ENCODE results near the gene SH3BGRL.
"Not testable (repeated sequence)": the region's sequence is repeated elsewhere in the genome, so short reads cannot be mapped to it uniquely, and the experiment has no call there.

SH3BGRL gene

DNA sequence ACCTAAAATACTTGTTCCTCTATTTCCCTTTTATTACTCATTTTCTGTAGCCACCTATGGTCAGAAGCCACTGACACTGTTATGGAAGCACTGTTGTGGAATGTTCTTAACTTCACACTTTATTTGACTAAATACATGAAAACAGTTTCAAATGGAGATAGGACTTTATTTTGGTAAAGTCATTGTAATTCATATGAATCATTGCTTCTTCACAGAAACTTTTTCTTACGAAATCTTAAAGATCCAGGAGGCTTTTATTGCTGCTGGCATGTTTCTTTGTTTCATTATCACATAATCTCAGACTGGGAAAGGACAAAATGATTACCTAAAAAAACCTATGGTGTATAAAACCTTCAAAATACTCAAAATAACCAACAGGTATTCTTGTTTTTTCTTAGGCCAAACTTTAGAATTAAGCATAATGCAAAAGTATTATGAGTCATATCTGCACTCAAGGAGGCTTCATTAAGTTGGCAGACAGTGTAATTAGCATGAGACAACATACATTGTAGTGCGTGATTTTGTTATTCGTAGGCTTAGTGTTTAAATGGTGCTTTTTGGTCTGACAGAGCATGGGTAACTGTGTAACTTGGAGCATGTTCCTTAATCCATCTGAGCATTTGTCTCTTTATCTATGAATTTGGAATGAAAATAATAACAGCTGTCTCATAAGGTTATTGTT lies 58.0 kb downstream of the SH3BGRL start:
- peak; percentile 20 for DNase-seq (ENCODE audit: low read depth)

DNA sequence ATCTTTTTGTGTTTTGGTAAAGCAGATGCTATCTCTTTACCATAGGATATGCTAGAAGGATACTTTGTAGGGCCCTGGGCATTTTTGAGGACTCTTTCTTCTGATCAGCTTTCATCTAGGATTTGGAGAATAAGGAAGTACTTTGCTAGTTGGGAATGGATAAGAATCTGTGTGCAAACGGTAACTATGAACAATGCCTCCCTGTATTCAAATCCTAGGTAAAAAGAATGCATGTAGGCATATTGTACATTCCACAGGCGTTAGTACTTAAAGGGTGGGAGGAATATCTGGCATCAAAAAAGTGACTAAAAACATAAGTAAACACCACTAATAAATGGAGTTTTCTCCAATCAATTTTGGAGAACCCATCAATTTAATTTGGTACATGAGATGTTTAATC lies 59.7 kb downstream of the SH3BGRL start:
- peak; percentile 45 for DNase-seq (ENCODE audit: low read depth)

DNA sequence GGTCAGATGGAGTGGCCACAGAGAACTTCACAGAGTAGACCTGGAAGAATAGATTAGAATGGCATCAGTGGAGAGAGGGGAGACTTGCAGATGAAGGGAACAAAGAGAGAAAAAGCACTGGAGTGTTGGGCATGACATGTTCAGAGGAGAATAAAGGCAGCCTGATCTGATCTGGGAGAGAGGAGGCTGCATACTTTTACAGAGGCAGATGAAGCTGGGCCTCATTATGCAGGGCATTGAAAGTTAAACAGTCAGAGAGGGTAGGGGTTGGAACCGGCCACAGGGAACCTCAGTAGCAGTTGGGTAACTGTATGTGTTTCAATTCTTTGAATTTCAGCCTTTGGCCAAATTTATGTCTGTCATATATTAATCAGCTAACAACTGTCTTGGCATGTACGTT lies 61.2 kb downstream of the SH3BGRL start:
- DNase-seq (ENCODE audit: low read depth) = no peak

DNA sequence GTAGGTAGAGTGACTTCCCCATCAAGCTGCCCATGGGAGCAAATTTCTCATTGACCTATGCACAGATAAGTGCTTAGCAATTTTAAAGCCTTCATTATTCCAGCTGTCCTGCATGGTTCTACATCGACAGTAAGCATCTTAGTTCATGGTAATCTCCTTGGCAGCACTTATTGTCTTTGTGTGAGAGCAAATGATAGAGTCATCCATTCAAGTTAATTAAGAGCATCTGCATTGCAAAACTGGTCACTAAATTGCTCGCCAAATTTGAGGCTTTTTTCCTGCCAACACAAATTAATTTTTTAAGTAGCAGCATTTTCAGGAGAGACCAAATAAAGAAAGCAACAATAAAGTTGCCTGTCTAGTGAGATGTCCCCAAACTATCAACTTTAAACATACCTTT lies 76.7 kb downstream of the SH3BGRL start:
- DNase-seq (ENCODE audit: low read depth) = no peak

DNA sequence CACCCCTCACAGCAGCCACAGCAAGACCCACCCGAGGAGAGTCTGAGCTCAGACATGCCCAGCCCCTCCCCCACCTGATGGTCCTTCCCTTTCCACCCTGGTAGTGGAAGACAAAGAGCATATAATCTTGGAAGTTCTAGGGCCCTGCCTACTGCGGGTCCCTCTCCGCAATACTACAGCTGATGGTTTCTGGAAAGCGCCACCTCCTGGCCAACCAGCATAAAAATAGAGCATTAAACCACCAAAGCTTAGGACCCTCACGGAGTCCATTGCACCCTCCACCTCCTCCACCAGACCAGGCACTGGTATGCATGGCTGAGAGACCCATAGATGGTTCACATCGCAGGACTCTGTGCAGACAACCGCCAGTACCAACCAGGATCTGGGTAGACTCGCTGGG lies 78.2 kb downstream of the SH3BGRL start:
- DNase-seq (ENCODE audit: low read depth) = no peak

DNA sequence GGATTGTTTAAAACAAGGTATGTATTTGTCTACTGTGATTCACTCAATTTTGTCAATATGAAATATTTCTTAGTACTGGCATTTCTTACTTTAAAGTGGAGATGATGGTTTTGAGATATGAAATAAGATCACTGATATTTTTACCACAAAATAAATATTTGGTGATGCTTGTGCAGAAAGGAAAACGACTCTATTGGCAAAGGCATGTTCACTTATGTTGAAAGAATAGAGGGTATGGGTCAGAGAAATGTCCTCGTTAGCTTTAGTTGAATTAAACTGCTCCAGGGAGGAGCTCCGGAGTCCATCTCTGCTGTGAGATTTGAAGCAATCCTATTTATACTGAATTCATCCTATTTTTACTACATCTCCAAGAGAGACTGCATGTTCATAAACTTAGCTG lies 84.2 kb downstream of the SH3BGRL start:
- DNase-seq (ENCODE audit: low read depth) = no peak

DNA sequence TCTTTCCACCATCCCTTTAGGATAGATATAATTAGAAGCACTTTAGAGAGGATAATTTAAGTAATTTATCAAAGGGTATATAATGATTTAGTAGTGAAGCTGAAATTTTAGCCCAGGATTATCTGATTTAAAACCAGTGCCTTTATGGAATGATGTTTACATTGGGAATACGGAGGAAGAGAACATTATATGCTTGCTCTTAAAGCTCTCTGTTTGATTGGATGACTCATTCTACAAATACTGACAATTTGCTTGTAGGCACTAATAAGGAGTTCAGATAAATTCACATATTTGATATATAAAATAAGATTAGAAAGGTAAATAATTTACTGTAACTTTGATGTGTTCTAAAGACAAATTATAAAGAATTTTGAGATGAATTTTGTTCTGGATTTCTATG lies 84.7 kb downstream of the SH3BGRL start:
- no peak for DNase-seq (ENCODE audit: low read depth)

DNA sequence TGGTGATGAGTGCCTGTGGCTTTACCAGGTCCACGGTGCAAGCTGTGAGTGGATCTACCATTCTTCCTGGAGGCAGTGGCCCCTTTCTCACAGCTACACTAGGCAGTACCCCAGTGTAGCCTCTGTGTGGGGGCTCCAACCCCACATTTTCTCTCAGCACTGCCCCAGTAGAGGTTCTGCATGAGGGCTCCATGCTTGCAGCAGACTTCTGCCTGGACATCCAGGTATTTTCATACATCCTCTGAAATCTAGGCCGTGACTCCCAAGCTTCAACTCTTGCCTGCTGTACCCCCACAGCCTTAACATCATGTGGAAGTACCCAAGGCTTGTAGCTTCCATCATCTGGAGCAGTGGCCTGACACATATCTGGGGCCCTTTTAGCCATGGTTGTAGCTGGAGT lies 90.1 kb downstream of the SH3BGRL start:
- DNase-seq (ENCODE audit: low read depth) = peak; percentile 0

DNA sequence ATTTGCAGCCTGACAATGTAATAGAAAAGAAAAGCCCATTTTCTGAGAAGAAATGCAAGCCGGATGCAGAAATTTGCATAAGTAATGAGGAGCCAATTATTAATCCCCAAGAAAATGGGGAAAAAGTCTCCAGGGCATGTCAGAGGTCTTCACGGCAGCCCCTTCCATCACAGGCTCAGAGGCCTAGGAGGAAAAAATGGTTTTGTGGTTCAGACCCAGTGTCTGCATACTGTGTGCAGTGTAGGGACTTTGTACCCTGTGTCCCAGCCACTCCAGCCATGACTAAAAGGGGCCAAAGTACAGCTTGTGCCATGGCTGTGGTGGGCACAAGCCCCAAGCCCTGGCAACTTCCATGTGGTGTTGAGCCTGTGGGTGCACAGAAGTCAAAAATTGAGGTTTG lies 92.2 kb downstream of the SH3BGRL start:
- DNase-seq (ENCODE audit: low read depth) = no peak

DNA sequence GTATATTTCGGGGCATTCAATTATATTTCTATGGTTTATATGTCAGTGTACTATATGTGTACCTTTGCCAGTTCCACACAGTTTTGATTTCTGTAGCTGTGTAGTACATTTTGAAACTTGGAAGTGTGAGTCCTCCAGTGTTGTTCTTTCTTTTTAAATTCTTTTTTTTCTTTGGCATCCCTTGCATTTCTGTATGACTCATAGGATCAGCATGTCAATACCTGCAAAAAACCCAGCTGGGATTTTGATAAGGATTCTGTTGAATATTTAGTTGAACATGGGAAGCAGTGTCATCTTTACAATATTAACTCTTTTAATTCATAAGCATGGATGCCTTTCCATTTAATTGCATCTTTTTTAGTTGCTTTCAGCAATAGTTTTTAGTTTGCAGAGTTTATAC lies 100.0 kb downstream of the SH3BGRL start:
- peak; percentile 0 for DNase-seq (ENCODE audit: low read depth)

DNA sequence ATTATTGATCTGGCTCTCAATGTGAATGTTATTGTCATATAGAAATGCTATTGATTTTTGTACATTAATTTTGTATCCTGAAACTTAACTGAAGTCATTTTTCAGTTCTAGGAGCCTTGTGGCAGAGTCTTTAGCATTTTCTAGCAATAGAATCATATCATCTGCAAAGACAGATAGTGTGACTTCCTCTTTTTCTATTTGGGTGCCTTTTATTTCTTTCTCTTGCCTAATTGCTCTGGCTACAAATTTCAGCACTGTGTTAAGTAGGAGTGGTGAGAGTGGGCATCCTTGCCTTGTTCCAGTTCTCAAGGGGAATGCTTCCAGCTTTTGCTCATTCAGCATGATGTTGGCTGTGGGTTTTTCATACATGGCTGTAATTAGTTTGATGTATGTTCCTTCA lies 102.7 kb downstream of the SH3BGRL start:
- DNase-seq (ENCODE audit: low read depth) = no peak

DNA sequence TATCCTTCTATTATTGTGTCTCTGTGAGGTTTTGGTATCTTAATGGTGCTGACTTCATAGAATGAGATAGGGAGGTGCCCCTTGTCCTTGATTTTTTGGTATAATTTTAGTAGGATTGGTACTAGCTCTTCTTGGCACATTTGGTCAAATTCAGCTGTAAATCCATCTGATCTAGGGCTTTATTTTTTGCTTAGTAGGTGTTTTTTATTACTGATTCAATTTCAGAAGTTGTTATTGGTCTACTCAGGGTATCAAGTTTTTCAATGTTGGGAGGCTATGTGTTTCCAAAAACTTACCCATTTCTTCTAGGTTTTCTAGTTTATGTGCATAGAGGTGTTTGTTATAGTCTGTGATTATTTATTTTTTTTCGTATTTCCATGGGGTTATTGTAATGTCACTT lies 103.3 kb downstream of the SH3BGRL start:
- DNase-seq (ENCODE audit: low read depth) = no peak

DNA sequence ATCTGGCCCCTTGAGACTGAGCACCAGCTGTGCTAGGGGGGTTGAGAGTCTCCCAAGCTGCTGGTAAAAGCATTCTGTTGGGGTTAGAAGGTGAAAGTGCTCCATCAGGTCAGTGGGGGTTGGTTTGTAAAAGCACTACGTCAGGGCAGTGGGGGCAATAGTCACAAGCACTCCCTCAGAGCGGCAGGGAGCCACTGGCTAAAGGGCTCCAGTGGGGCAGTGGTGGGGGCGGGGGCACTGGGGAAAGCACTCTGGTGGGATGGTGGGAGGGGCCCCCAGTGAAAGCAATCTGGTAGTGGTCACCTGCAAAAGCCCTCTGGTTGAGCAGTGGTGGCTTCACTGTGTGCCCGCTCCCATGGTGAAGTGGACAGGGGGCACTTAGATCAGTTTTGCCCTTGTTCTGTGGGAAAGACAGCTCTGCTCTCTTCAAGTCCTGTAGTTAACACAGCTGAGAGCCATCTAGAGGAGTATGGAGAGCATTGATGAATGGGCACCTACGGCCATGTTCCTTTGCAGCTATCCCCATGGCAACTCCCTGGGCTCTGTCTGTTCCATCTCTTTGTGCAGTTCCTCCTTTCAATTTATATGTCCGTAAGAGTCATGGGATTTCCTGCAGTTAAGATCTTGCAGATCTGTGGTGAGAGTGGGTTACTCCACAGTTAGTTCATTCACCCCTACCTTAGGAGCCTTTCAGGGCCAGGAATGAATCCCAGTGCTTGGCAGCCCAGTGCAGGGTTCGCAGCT lies 106.4 kb downstream of the SH3BGRL start:
- DNase-seq (ENCODE audit: low read depth) = no peak

DNA sequence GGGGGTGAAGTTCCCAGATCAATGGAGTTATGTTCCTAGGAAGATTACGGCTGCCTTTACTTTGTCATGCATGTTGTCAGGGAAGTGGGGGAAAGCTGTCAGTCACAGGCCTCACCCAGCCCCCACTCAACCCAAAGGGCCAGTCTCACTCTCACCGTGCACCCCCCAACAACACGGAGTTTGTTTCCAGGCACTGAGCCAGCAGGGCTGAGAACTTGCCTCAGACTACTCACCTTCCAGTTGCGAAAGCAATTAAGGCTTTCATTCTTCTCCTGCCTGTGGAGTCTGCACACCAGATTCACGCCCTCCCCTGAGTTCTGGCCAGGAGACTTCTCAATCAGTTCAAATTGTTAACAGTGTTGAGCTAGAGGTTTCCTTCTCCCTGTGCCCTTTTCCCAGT lies 114.3 kb downstream of the SH3BGRL start:
- no peak for DNase-seq (ENCODE audit: low read depth)

DNA sequence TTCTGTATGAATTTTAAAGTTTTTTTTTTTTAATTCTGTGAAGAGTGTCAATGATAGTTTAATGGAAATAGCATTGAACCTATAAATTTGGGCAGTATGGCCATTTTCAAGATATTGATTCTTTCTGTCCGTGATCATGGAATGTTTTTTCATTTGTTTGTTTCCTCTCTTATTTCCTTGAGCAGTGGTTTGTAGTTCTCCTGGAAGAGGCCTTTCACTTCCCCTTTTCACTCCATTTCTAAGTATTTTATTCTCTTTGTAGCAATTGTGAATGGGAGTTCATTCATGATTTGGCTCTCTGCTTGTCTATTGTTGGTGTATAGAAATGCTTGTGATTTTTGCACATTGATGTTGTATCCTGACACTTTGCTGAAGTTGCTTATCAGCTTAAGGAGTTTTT lies 129.8 kb downstream of the SH3BGRL start:
- DNase-seq (ENCODE audit: low read depth) = not testable (repeated sequence)

DNA sequence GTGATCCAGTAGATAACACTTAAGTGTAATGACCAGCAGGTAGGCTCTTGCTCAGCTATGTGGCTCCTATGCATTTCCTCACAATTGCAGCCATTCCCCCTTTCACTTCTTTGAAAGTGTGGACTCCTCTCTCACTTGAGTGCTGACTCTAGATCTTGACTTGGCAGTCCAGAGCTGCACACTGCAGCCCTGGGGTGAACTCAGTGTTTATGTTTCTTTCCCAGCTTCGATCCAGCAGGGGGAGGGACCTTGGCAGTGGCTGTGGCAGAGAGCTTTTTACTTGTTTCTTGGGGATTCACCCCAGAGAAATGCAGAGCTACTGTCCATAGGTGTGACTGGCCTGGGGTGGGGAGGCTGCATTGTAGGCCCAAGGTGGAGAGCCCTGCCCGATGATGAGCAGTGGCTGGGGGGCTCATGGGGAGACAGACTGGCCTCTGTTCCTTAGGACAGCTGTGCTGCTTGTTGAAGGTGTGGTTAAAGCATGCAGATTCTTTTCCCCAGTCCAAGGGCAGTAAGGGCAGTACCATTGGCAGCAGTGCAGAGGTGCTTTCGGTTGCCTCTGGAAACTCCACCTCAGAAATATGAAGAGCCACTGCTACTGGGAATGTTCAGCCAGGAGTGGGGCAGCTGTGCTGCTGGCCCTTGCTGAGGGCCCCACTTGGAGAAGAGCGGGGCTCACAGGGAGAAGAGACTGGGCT lies 134.7 kb downstream of the SH3BGRL start:
- no peak for DNase-seq (ENCODE audit: low read depth)

DNA sequence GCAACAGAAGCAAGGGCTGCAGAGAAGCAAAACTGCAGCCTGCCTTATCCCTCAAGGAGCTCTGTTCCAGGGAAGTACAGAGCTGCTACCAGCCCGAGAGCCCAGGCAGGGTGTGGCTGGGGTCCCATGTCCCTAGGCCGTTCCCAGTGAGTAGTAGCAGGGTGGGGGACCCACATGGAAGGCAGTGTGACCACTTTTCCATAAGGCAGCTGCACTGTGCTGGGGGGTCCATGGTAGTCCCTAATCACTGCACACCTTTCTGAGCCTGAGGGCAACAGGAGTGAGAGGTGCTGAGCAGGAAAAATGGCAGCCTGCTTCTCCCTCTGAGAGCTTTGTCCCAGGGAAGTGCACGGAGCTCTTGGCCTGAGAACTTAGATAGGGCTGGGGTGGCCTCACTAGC lies 135.9 kb downstream of the SH3BGRL start:
- no peak for DNase-seq (ENCODE audit: low read depth)

DNA sequence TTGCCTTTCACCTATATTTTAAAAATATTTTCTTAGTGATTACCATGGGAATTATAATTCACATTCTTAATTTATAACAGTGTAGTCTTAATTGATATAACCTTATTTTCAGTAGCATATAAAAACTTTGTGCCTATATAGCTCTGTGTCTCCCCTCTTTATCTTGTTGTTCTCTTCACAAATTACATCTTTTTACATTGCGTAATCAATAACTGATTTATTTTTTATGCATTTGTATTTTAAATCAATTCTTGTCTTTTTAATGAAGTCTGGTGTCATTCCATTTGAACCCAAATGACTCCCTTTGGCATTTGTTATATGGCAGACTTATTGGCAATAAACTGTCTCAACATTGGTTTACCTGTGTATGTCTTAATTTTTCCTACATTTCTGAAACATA lies 137.0 kb downstream of the SH3BGRL start:
- no peak for DNase-seq (ENCODE audit: low read depth)

DNA sequence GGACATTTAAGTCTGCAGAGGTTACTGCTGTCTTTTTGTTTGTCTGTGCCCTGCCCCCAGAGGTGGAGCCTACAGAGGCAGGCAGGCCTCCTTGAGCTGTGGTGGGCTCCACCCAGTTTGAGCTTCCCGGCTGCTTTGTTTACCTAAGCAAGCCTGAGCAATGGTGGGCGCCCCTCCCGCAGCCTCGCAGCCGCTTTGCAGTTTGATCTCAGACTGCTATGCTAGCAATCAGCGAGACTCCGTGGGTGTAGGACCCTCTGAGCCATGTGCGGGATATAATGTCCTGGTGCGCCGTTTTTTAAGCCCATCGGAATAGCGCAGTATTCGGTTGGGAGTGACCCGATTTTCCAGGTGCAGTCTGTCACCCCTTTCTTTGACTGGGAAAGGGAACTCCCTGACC lies 143.4 kb downstream of the SH3BGRL start:
- DNase-seq (ENCODE audit: low read depth) = not testable (repeated sequence)

Measured in ELR (cell line).